Fibroblast of pulmonary artery (primary cell): ENCODE measurements around the gene DHRS1.

Experiments
- DNase-seq: peaks from one replicate; pipeline ENCODE4 v3.0.0-alpha.2; 2010; ENCODE audit warnings: low read depth
- H3K4me3 ChIP-seq: replicated peaks from 2 replicates; pipeline ENCODE4 v1.5.1; 2011; ENCODE audit warnings: low read depth, mild to moderate bottlenecking, control low read depth, low read length, moderate library complexity
- CTCF ChIP-seq: IDR thresholded peaks from 2 replicates; pipeline ENCODE4 v1.5.1; 2011; ENCODE audit warnings: mild to moderate bottlenecking, control low read depth, low read length, inconsistent platforms; ENCODE audit errors: missing control alignments

Gene DHRS1

GRCh38 chr14:24269910-24270536 is 29.6 kb downstream of the DHRS1 start:
- no peak for DNase-seq
- H3K4me3 ChIP-seq: no peak overlapping the region
- TF ChIP-seq CTCF: no peak

- DNase-seq: no peak
- no peak overlapping the region for H3K4me3 ChIP-seq
- no peak for TF ChIP-seq CTCF
These were observed 30.2 kb downstream of the DHRS1 start for GRCh38 chr14:24269368-24269767.

- DNase-seq: no peak
- H3K4me3 ChIP-seq: no peak overlapping the region
- no peak for TF ChIP-seq CTCF
These were observed 31.4 kb downstream of the DHRS1 start for GRCh38 chr14:24268225-24268624.

GRCh38 chr14:24267516-24267915 is 32.1 kb downstream of the DHRS1 start:
- no peak overlapping the region for H3K4me3 ChIP-seq
- no peak for TF ChIP-seq CTCF
- no peak for DNase-seq

- TF ChIP-seq CTCF: no peak
- DNase-seq: no peak
- H3K4me3 ChIP-seq: no peak overlapping the region
These were observed 33.0 kb downstream of the DHRS1 start for GRCh38 chr14:24266344-24267244.

GRCh38 chr14:24264298-24264697 is 35.3 kb downstream of the DHRS1 start:
- no peak for DNase-seq
- H3K4me3 ChIP-seq: no peak overlapping the region
- no peak for TF ChIP-seq CTCF
